Aorta (tissue), 5 donors: ENCODE results near the gene HOXB8. TPM values are rescaled to one million over a fixed set of nuclear protein-coding genes. Genes with fewer than 3 reads are reported as not detected.
A peak's percentile ranks its signal among the peaks of the same experiment; 100 is the strongest.

Source experiments
- ATAC-seq: fragments of 200-7000 bp; cut with Tn5 transposase; one replicate; pipeline ENCODE4 v1.9.1; 2022; ENCODE audit warnings: moderate library complexity; ENCODE audit not compliant: low FRiP score
- DNase-seq, 2 donors: peaks; one replicate each; pipeline ENCODE4 v3.0.0-alpha.2; 2020
- H3K27ac ChIP-seq, 2 donors: one replicate each; pipeline ENCODE4 v1.5.1; 2013; ENCODE audit warnings: low read length in 2 of 2, mild to moderate bottlenecking in 2 of 2, moderate library complexity in 2 of 2, control low read depth in 1 of 2, inconsistent platforms in 1 of 2, low read depth in 1 of 2
- H3K27me3 ChIP-seq, 2 donors: one replicate each; pipeline ENCODE4 v1.6.1; 2013; ENCODE audit warnings: control low read depth in 1 of 2, low read length in 1 of 2, mild to moderate bottlenecking in 1 of 2, moderate library complexity in 1 of 2; ENCODE audit not compliant: insufficient read depth in 2 of 2, control insufficient read depth in 1 of 2
- H3K36me3 ChIP-seq, 2 donors: one replicate each; pipeline ENCODE4 v1.6.1; 2013; ENCODE audit warnings: control low read depth in 1 of 2, low read length in 1 of 2, mild to moderate bottlenecking in 1 of 2; ENCODE audit not compliant: insufficient read depth in 2 of 2, control insufficient read depth in 1 of 2
- H3K4me1 ChIP-seq, 2 donors: one replicate each; pipeline ENCODE4 v1.6.1; 2013; ENCODE audit warnings: low read length in 2 of 2, control low read depth in 1 of 2, mild to moderate bottlenecking in 1 of 2, moderate library complexity in 1 of 2; ENCODE audit not compliant: insufficient read depth in 2 of 2, control insufficient read depth in 1 of 2
- H3K4me3 ChIP-seq, 2 donors: one replicate each; pipeline ENCODE4 v1.5.1; 2013; ENCODE audit warnings: low read length in 2 of 2, control low read depth in 1 of 2, mild to moderate bottlenecking in 1 of 2
- H3K9me3 ChIP-seq: one replicate; pipeline ENCODE4 v1.6.1; 2013; ENCODE audit warnings: mild to moderate bottlenecking, low read length; ENCODE audit not compliant: control insufficient read depth
- WGBS, 2 donors: extraction: QIAGEN DNeasy Blood & Tissue Kit; methylation state at CpG; one replicate each; pipeline ENCODE4 v1.1.7; 2013; 5-methylcytosine and 5-hydroxymethylcytosine counted together
- intact Hi-C, 2 donors: fragments of 100-400 bp; cut with DNase I; formaldehyde crosslinking; loops; one replicate each; pipeline versions ENCODE4 v1.14.2 to v1.15.0; 2022
- polyA plus RNA-seq, 2 donors: library from polyadenylated mRNA; stranded (reverse); fragments of 200-250 nt; gene quantifications; one replicate each; pipeline ENCODE4 v1.2.3, GENCODE V29; 2013
- total RNA-seq, 2 donors: library from RNA; stranded (reverse); fragmentation: NEBNext Ultra II Directional; extraction: Animal tissue kit (Norgen Biotek cat#: 25700); gene quantifications; one replicate each; pipeline ENCODE4 v1.2.1, GENCODE V29; 2021
- donor health status: healthy with polysubstance abuse.
- donor health status: Bipolar disorder and iron deficiency.
- donor health status: DM: no; HTN: no; CAD: no.
- donor health status: DM: no; HTN: no; CAD: no.
- donor health status: DM: yes; HTN: yes; CAD: no.

The HOXB8 gene
- total and polyA plus RNA-seq, 4 donors = 0.31 to 1.9 (median 1.0) TPM; not detected in 1

GRCh38 chr17:48595278-48595999 lies 19.7 kb downstream of the HOXB8 start:
- DNase-seq (no peak), ATAC-seq (no peak)
- H3K27me3 ChIP-seq = no peaks in the 10 kb centered on the region
- H3K4me1 ChIP-seq = no peaks in the 10 kb centered on the region
- H3K9me3 ChIP-seq = no peaks in the 10 kb centered on the region
- no peaks in the 10 kb centered on the region for H3K36me3 ChIP-seq
- intact Hi-C loops = loop anchor here (2.0 to 10.0 kb wide), 3 partner anchors 103 to 571 kb away; no protein-coding TSS in a partner anchor
- H3K27ac ChIP-seq = no peak overlapping the region
- H3K4me3 ChIP-seq = no peak overlapping the region
- WGBS, 2 donors = 71 to 95% methylated on average over 25 of the region's 25 CpGs

- Histone ChIP-seq H3K4me1 (no peaks in the 10 kb centered on the region), H3K36me3 (no peaks in the 10 kb centered on the region), H3K27ac (no peak overlapping the region), H3K4me3 (no peak overlapping the region), H3K9me3 (no peaks in the 10 kb centered on the region), H3K27me3 (no peaks in the 10 kb centered on the region)
- DNase-seq (no peak), ATAC-seq (no peak)
- intact Hi-C loops = loop anchor here (2.0 to 10.0 kb wide), 4 partner anchors 102 to 570 kb away; no protein-coding TSS in a partner anchor
- 77 to 95% methylated on average over 24 to 25 of the region's 25 CpGs for WGBS, 2 donors
Measured at GRCh38 chr17:48594538-48595277, 20.4 kb downstream of the HOXB8 start.

GRCh38 chr17:48593840-48594537 lies 21.1 kb downstream of the HOXB8 start:
- intact Hi-C loops = loop anchor here (2.0 to 10.0 kb wide), 3 partner anchors 101 to 569 kb away; no protein-coding TSS in a partner anchor
- DNase-seq = peak; percentile 88 to 95

GRCh38 chr17:48593126-48593829 lies 21.8 kb downstream of the HOXB8 start, which contains the start of gene HOXB5:
TSS of gene HOXB5 (minus strand) at chr17:48593779. CDS start at chr17:48593682, 97 bp downstream.
- Histone ChIP-seq H3K27ac (no peak within 1 kb of the TSS), H3K27me3 (no peaks in the 10 kb centered on the region), H3K4me3 (no peak within 1 kb of the TSS), H3K9me3 (no peaks in the 10 kb centered on the region), H3K36me3 (no peaks in the 10 kb centered on the region), H3K4me1 (no peaks in the 10 kb centered on the region)
- WGBS, 2 donors = 31 to 37% methylated on average over 47 to 50 of the region's 50 CpGs
- intact Hi-C loops = loop anchor here (2.0 to 10.0 kb wide), 3 partner anchors 100 to 568 kb away; no protein-coding TSS in a partner anchor
- ATAC-seq (no peak), DNase-seq (peak in 1 of 2 donors; percentile 82)

More at GRCh38 chr17:48593840-48594537, 21.1 kb downstream of the HOXB8 start:
- no peaks in the 10 kb centered on the region for H3K4me1 ChIP-seq
- no peaks in the 10 kb centered on the region for H3K9me3 ChIP-seq
- ATAC-seq = peak; percentile 88
- H3K4me3 ChIP-seq = no peak overlapping the region
- H3K36me3 ChIP-seq = no peaks in the 10 kb centered on the region
- H3K27me3 ChIP-seq = no peaks in the 10 kb centered on the region
- H3K27ac ChIP-seq = no peak overlapping the region
- WGBS, 2 donors = 20 to 23% methylated on average over 37 of the region's 37 CpGs

GRCh38 chr17:48592577-48592976 lies 22.5 kb downstream of the HOXB8 start:
- ATAC-seq = no peak
- H3K27me3 ChIP-seq = no peaks in the 10 kb centered on the region
- H3K36me3 ChIP-seq = no peaks in the 10 kb centered on the region
- DNase-seq = no peak
- WGBS, 2 donors = 65 to 85% methylated on average over 14 of the region's 14 CpGs
- H3K4me3 ChIP-seq = no peak overlapping the region
- intact Hi-C loops = loop anchor here (2.0 to 10.0 kb wide), 3 partner anchors 100 to 568 kb away; no protein-coding TSS in a partner anchor
- no peaks in the 10 kb centered on the region for H3K4me1 ChIP-seq
- no peaks in the 10 kb centered on the region for H3K9me3 ChIP-seq
- no peak overlapping the region for H3K27ac ChIP-seq

- DNase-seq (no peak), ATAC-seq (no peak)
- H3K4me1 ChIP-seq = no peaks in the 10 kb centered on the region
- H3K4me3 ChIP-seq = no peak overlapping the region
- no peak overlapping the region for H3K27ac ChIP-seq
- intact Hi-C loops = loop anchor here (2.0 to 10.0 kb wide), 3 partner anchors 99 to 567 kb away; no protein-coding TSS in a partner anchor
- no peaks in the 10 kb centered on the region for H3K27me3 ChIP-seq
- WGBS, 2 donors = 67 to 88% methylated on average over 33 of the region's 33 CpGs
- H3K9me3 ChIP-seq = no peaks in the 10 kb centered on the region
- H3K36me3 ChIP-seq = no peaks in the 10 kb centered on the region
Measured at GRCh38 chr17:48592057-48592514, 23.0 kb downstream of the HOXB8 start.

GRCh38 chr17:48591255-48592056 lies 23.6 kb downstream of the HOXB8 start:
- Histone ChIP-seq H3K9me3 (no peaks in the 10 kb centered on the region), H3K4me3 (no peak overlapping the region), H3K27ac (no peak overlapping the region), H3K36me3 (no peaks in the 10 kb centered on the region), H3K27me3 (no peaks in the 10 kb centered on the region), H3K4me1 (no peaks in the 10 kb centered on the region)
- ATAC-seq (no peak), DNase-seq (no peak)
- 93 to 94% methylated on average over 10 of the region's 10 CpGs for WGBS, 2 donors
- intact Hi-C loops = loop anchor here (2.0 to 10.0 kb wide), 3 partner anchors 99 to 567 kb away; no protein-coding TSS in a partner anchor
